Measurements from ENCODE around the gene SMIM14.
"Not testable (repeated sequence)": the region's sequence is repeated elsewhere in the genome, so short reads cannot be mapped to it uniquely, and the experiment has no call there.

Gene SMIM14

DNA sequence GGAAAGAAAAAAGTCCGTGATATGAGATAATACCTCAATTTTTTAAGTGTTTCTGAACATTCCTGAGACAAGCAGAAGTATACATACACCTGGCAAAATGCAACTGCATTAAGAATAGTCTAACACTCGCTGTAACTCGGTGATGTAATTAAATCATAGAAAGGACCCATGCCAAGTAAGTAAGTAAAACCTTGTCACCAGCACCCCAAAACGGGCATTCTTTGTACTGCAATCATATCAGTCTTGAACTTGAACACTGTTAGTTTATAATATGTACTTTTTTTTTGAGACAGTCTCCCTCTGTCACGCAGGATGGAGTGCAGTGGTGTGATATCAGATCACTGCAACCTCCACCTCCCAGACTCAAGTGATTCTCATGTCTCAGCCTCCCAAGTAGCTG lies 47.4 kb downstream of the SMIM14 start:
- DNase-seq: no peak

DNA sequence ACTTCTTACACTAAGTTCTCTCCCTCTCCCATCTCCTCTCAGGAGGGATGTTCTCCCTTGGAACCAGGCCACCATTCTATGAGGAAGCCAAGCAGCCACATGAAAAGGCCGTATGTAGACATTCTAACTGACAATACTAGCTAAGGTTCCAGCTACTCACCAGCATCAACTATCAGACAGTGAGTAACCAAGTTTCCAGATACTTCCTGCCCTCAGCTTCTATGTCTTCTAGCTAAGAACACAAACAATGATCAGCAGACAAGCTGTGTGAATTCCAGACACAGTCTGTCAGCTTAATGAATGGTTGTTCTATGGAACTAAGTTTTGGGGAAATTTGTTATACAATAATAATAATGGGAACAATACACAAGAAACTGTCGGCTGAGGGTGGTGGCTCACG lies 50.8 kb downstream of the SMIM14 start:
- no peak for DNase-seq

DNA sequence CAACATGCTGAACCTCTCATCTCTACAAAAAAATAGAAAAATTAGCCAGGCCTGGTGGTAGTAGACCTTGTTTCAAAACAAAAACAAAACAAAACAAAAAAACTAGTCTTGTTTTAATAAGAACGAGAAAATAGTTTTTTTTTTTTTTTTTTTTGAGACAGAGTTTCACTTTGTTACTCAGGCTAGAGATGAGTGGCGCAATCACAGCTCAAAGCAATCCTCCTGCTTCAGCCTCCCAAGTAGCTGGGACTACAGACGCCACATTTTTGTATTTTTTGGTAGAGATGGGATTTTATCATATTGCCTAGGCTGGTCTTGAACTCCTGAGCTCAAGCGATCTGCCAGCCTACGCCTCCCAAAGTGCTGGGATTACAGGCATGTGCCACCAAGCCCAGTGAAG lies 63.7 kb downstream of the SMIM14 start:
- no peak for DNase-seq

DNA sequence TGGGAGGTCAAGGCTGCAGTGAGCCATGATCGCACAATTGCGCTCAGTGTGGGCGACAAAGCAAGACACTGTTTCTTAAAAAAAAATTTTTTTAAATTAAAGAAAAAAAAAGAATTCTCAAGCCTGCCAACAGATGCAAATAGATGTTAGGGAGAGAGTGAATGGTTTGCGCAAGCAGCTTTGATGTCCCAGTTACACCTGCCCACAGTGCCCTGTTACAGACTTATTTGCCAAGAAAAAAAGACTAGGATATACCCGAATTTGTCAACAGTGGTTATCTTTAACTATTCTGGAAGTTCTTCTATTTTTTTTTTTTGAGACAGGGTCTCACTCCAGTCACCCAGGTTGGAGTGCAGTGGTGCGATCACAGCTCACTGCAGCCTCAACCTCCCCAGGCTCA lies 67.2 kb downstream of the SMIM14 start:
- DNase-seq: no peak

DNA sequence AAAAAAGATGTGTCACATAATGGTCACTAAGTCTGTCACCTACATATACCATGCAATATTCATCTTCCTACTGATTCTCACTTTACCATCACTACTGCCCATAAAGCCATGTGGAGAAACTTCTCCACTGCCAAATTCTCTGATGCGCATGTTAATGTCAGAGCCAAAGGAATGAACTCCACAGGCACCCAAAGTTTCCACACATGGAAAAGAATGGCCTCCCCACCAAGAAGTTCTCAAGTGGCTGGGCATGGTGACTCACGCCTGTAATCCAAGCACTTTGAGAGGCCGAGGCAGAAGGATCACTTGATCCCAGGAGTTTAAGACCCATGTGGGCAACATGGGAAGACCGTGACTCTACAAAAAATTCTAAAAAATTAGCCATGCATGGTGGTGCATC lies 67.6 kb downstream of the SMIM14 start:
- no peak for DNase-seq

DNA sequence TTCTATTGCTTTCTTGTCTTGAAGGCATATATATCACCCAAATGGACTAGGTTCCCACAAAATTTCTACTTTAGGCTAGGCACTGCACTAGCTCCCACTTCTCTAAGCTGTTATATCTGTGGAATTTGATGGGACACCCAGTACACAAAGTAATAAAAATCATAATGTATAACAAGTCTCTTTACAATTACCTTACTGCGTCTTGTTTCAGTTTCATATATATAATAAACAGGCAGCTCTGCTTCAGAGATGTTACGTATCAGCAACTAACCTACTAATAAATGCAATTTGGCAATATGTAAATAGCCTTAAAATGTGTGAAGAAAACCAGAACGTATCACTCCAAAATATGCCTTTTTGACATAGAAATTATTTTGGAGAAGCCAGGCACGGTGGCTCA lies 69.5 kb downstream of the SMIM14 start:
- no peak for DNase-seq

DNA sequence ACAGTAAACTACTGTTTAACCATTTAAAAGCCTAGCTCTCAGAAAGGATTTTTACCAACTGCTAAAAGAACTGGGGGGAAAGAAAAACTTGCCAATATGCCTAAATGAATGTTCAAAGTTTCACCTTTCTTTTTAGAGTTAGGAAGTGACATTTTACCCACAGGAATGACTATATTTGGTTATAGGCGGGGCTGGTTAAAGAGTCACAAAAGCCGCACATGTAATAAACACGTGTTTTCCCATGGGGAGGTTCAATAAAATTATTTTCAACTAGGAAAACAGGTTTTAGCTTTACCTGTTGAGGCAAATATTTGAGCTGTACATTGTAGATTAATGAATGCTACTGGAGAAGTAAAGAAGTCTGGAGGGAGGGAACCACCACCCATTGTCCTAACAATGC lies 69.9 kb downstream of the SMIM14 start:
- no peak for DNase-seq

DNA sequence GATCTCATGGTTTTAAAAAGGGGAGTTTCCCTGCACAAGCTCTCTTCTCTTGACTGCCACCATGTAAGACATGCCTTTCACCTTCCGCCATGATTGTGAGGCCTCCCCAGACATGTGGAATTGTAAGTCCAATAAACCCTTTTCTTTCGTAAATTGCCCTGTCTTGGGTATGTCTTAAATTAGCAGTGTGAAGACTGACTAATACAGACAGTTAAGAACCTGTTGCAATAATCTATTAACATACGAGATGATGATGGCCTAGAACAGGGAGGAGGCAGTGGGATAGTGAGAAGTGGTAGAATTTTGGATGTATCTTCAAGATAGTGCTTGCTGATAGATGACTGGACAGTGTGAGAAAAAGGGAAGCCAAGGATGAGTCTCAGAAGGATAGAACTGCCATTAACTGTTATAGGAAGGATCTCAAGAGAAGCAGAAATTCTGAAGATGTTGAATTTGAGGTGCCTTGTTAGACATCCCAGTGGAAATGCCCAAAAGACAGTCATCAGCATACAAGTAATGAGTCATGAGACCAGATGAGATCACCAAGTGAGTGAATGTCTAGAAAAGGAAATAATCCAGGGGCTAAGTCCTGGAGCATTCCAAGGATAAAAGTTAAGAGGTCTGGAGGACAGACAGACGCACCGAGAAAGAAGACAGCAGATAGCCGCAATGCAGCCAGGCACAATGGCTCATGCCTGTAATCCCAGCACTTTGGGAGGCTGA lies 72.6 kb downstream of the SMIM14 start:
- no peak for DNase-seq

DNA sequence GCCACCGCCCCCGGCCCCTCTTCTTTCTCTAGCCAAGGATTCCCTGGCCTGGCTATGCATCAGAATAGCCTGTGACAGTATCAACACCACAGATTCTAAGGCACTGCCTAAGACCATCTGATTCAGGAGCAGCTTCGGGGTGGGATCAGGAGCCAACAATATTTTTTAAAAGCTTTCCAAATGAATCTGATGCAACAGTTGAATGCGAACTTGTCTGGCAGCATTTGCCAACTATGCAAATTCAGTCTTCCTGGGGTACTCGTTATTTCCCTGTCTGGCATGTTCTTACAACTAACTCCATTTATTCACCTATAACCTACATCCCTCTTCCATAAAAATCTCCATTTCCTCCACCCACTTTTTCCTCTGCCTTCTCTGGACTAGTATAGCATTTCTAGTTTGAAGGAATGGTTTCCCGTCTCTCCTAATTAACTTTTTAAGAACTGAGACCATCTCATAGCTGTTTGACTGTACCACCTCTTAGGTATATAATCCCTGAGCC lies 75.3 kb downstream of the SMIM14 start:
- no peak for DNase-seq

DNA sequence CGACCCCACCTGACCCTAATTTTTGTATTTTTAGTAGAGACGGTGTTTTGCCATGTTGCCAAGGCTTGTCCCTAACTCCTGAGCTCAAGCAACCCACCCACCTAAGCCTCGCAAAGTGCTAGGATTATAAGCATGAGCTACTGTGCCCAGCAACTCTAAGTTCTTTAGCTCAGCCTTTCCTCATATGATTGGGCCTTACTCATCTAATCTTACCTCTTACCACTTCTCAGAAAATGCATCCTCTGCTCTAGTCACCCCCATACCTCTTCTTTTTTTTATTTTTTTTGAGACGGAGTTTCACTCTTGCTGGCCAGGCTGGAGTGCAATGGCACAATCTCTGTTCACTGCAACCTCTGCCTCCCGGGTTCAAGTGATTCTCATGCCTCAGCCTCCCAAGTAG lies 75.9 kb downstream of the SMIM14 start:
- no peak for DNase-seq

DNA sequence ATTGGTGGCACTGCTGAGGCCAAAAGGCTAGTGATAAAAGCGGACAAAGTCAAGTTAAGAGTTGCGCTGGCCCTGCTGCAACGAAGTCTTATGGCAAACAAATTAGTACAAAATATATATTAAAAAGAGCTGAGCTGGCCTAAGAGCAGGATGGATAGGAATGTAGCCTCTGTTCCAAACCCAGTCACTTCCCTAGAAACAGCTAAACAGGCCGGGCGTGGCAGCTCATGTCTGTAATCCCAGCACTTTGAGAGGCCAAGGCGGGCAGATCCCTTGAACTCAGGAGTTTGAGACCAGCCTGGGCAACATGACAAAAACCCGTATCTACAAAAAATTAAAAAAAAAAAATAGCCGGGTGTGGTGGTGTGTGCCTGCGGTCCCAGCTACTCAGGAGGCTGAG lies 79.0 kb downstream of the SMIM14 start:
- no peak for DNase-seq

DNA sequence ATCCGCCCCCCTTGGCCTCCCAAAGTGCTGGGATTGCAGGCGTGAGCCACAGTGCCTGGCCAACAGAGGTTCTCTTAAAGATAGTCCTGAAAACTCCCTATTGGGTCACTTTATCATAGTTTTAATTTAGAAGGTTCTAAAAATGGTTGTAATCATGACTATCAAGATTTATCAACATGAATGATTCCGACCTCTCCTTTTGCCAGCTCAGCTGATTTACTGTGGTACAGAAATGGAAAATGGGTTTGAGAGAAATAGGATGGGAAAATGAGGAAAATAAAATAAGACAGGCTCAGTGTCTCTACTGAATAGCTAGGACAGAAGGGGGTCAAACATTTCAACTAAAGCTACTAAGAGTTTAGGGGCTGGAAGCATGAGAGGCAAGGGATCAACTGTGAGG lies 83.2 kb downstream of the SMIM14 start:
- no peak for DNase-seq

DNA sequence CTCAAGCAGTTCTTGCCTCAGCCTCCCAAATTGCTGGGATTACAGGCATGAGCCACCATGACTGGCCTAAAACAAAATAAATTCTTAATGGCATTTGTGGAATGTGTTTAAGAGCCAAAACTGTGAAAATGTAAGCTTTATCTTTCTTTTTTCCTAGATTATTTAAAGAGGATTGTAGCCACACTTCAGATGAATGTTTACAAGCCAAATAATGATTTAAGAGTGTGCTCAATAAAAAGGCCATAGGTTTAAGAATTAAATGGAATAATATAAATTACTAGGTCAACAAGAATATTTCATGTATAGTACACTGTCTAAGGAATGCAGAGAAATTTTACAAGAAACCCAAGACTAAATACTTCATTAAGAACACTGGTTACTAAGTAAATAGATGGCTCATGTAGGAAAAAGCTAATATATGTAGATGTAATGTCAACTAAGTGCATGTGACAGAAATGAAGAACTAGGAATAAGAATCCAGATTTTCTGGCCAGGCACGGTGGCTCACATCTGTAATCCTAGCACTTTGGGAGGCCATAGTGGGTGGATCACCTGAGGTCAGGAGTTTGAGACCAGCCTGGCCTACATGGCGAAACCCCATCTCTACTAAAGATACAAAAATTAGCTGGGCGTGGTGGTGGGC lies 90.1 kb downstream of the SMIM14 start:
- no peak for DNase-seq

DNA sequence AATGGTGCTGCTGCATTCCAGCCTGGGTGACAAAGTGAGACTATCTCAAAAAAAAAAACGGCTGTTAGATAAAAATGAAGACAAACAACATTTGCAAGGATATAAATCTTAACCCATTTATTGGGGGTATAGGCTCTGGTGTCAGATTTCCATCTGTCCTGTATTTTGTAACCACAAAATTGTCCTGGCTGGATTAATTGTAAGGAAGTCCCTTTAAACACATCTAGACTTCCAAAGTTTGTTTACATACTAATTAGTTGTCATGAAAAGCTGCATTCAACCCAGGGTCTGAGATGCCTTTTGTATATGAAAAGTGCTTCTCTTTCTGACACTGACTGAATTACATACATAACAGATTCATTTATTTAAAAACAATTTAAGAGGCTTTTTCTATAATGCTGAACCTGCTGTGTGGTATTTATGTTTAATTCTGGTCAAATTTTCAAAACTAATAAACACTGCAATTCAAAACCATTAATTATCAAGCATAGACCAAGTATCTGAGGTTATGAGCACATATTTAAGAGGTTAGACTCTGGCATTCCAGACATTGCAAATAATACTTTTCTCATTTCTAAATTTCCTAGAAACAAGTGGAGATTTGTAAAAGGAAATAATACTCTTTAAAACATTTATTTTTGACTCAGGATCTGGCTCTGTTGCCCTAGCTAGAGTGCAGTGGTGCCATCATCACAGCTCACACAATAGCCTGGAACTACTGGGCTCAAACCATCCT lies 93.9 kb downstream of the SMIM14 start:
- no peak for DNase-seq

DNA sequence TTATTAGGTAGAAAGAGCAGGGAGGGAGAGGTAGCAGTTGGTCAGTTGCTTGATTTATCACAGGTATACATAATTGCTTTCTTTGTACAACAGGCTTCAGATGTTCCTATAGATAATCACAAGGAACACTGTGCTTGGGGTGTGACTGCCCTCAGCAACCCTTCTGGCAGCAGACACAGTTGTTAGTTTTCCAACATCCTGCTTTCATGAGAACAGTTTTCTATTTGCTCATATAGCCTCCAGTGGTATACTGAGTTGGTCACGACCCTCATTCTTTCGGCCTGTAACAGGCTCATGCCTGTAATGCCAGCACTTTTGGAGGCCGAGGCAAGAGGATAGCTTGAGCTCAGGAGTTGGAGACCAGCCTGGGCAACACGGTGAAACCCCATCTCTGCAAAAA lies 94.6 kb downstream of the SMIM14 start:
- not testable (repeated sequence) for DNase-seq

DNA sequence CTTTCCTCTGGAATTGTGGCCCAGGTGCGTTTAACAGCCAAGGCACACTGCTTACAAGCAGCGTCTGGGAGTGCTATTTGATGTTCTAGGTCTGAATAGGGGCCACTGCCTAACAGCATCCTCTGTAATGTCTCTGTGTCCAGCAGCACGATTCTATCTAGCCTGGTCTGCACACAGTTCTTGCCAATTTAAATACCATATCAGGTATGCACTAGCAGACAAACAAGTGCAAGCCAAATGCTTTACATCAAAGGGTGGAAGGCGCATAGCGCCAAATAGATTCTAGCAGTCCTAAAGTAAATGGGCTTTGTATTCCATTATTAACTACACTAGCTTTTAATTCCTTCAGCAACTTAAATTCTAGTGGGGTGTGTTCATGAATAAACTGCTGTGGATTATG lies 95.6 kb downstream of the SMIM14 start:
- no peak for DNase-seq

DNA sequence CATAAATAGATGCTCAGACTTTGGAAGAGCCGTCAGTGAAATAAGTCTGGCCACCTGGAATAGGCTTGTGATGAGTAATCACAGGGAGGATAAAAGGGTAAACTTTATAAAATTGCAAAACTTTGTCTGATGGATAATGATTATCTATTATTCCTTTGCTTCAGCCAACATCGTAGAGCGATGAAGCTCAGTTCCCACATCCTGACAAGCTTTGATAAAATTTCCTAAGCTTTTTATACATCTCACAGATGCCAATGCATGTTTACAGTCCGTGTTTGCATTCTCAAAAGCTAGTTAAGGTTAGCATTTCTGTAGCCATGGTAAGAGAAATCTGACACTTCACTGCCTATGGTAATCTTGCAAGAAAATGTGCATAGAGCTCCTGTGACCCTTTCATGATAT lies 96.1 kb downstream of the SMIM14 start:
- DNase-seq: no peak

DNA sequence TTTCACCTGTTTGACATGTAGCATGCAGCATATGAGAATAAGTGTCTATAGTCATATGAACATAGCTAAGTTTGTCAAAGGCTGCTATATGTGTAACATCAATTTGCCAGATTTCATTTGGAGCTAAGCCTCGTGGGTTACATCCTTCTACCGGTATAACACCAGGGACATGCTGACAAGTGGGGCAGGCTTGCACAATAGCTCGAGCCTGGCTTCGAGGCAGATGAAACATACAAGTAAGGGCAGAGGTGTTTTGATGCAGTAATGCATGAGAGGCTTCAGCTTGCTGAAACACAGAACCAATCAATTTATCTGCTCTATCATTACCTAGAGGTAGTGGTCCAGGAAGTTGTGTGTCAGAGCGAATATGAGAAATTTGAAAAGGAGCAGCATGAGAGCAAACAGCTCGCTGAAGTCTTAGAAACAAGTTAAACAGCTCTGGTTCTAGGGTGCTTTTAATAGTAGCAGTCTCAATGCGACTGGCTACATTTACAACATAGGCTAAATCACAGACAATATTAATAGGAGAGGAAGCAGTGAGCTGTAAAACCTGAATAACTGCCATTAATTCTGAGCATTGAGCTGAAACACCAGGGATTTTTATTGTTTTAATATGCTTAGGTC lies 96.6 kb downstream of the SMIM14 start:
- no peak for DNase-seq

DNA sequence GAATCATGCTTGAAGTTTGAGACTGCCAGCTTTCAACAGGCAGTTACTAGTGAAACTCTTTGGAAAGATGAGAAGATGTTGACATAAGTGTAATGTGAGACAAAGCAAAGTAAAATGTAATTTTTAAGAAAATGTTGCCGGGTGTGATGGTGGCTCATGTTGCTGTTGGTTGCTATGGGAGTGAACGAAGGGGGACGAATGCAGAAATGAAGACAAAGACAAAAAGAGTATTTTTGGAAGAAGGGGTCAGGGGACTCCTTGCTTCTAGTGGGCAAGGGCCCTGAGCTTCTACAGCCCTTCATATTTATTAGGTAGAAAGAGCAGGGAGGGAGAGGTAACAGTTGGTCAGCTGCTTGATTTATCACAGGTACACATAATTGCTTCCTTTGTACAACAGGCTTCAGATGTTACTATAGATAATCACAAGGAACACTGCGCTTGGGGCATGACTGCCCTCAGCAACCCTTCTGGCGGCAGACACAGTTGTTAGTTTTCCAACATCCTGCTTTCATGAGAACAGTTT lies 99.5 kb downstream of the SMIM14 start:
- DNase-seq: no peak

DNA sequence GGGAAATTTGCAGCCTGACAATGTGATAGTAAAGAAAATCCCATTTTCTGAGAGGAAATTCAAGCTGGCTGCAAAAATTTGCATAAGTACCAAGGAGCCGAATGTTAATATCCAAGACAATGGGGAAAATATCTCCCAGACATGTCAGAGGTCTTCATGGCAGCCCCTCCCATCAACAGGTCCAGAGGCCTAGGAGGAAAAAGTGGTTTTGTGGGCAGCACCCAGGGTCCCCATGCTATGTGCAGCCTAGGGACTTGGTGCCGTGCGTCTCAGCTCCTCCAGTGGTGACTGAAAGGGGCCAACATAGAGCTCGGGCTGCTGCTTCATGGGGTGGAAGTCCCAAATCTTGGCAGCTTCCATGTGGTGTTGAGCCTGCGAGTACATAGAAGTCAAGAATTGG lies 105.1 kb downstream of the SMIM14 start:
- DNase-seq: no peak

DNA sequence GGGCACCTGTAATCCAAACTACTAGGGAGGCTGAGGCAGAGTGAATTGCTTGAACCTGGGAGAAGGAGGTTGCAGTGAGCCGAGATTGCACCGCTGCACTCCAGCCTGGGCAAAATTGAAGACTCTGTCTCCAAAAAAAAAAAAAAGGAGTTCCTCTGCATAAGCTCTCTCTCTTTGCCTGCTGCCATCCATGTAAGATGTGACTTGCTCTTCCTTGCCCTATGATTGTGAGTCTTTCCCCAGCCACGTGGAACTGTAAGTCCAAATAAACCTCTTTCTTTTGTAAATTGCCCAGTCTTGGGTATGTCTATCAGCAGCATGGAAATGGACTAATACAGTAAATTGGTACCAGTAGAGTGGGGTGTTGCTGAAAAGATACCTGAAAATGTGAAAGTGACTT lies 106.4 kb downstream of the SMIM14 start:
- DNase-seq: not testable (repeated sequence)

DNA sequence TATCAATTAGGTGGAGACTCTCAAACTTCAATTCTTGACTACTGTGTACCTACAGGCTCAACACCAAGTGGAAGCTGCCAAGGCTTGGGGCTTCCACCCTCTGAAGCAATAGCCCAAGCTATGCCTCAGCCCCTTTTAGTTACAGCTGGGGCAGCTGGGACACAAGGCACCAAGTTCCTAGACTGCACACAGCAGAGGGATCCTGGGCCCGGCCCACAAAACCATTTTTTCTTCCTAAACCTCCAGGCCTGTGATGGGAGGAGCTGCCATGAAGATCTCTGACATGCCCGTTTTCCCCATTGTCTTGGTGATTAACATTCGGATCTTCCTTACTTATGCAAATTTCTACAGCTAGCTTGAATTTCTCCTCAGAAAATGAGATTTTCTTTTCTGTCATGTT lies 108.0 kb downstream of the SMIM14 start:
- no peak for DNase-seq

DNA sequence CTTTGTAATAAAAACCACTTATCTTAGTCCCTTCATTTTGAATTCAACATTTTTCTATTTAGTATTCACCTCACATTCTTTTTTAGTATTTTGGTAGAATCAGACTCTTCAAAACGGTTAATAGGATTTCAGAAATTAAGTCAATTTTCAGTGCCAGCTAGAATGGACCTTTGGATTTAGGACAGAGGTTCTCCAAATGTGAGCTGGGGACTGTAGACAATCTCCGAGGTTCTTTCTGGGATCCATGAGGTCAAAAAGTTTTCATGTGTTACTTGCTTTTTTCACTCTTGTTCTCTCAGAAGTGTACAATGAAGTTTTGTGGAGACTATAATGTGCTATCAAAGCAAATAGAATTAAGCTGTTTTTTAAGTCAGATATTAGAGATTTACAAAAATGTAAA lies 109.1 kb downstream of the SMIM14 start:
- no peak for DNase-seq

All from left hindlimb (tissue), 1 donor.